Psoas muscle (tissue), 8 donors: ENCODE measurements around the gene IFFO2. TPM values are rescaled to one million over a fixed set of nuclear protein-coding genes. Genes with fewer than 3 reads are reported as not detected.

Source experiments
- ATAC-seq, 4 donors: fragments of 200-7000 bp; cut with Tn5 transposase; one replicate each; pipeline ENCODE4 v1.9.1; 2020; ENCODE audit warnings: moderate library complexity in 3 of 4, mild to moderate bottlenecking in 2 of 4
- DNase-seq, 2 donors: peaks; one replicate each; pipeline ENCODE4 v3.0.0-alpha.2; 2020
- H3K27ac ChIP-seq: fragments of 200-600 bp; one replicate; pipeline ENCODE4 v1.8.0; 2022
- H3K27me3 ChIP-seq, 3 donors: fragments of 200-600 bp in 1 of 3; one replicate each; pipeline versions ENCODE4 v1.6.1 to v1.8.0; 2013 to 2022; ENCODE audit warnings: low read length in 2 of 3, mild to moderate bottlenecking in 2 of 3, moderate library complexity in 1 of 3; ENCODE audit not compliant: insufficient read depth in 3 of 3
- H3K36me3 ChIP-seq, 2 donors: fragments of 200-600 bp in 1 of 2; one replicate each; pipeline versions ENCODE4 v1.6.1 to v1.8.0; 2013 to 2022; ENCODE audit warnings: low read depth in 1 of 2, mild to moderate bottlenecking in 1 of 2, moderate library complexity in 1 of 2; ENCODE audit not compliant: insufficient read depth in 1 of 2
- H3K4me1 ChIP-seq: fragments of 200-600 bp; one replicate; pipeline ENCODE4 v1.8.0; 2022
- H3K4me3 ChIP-seq: fragments of 200-600 bp; one replicate; pipeline ENCODE4 v1.8.0; 2022; ENCODE audit warnings: mild to moderate bottlenecking
- H3K9me3 ChIP-seq: fragments of 200-600 bp; one replicate; pipeline ENCODE4 v1.8.0; 2022
- CTCF ChIP-seq: fragments of 200-600 bp; IDR thresholded peaks from one replicate; pipeline ENCODE4 v1.8.0; 2022; ENCODE audit warnings: antibody characterized with exemption
- WGBS, 3 donors: extraction: QIAGEN DNeasy Blood & Tissue Kit; methylation state at CpG; one replicate each; pipeline versions ENCODE4 v1.1.6 to v1.1.7; 2013; 5-methylcytosine and 5-hydroxymethylcytosine counted together
- intact Hi-C, 2 donors: fragments of 100-400 bp; cut with DNase I; formaldehyde crosslinking; loops; one replicate each; pipeline versions ENCODE4 v1.11.0 to v1.14.2; 2022
- polyA plus RNA-seq, 3 donors: library from polyadenylated mRNA; stranded (reverse); fragments of 200-250 nt; gene quantifications; one replicate each; pipeline ENCODE4 v1.2.3, GENCODE V29; 2013
- total RNA-seq, 4 donors: library from RNA; stranded (reverse); fragmentation: NEBNext Ultra II Directional in 2 of 4; extraction: Animal tissue kit (Norgen Biotek cat#: 25700) in 2 of 4; gene quantifications; one replicate each; pipeline versions ENCODE4 v1.2.1 to v1.2.4, GENCODE V29; 2021 to 2023
- donor health status: healthy with polysubstance abuse.
- donor health status: DM: no; HTN: no; CAD: no; lungs with moderate emphysema.
- donor health status: Bipolar disorder and iron deficiency.
- donor health status: healthy.
- donor health status: DM: yes; HTN: yes; CAD: no.
- donor health status: DM: no; HTN: no; CAD: no.
- donor health status: DM: no; HTN: no; CAD: no.
- donor health status: DM: yes; HTN: yes; CAD: no.

The IFFO2 gene
- total and polyA plus RNA-seq, 7 donors, result 0.94 to 14.0 (median 3.7) TPM

- intact Hi-C loops, result no loop called here
- H3K36me3 ChIP-seq, result no peaks in the 10 kb centered on the region
- no peak for TF ChIP-seq CTCF
- DNase-seq (no peak), ATAC-seq (no peak)
- H3K4me3 ChIP-seq, result no peak overlapping the region
- H3K27me3 ChIP-seq, result no peaks in the 10 kb centered on the region
- H3K4me1 ChIP-seq, result no peaks in the 10 kb centered on the region
- no peaks in the 10 kb centered on the region for H3K9me3 ChIP-seq
- no peak overlapping the region for H3K27ac ChIP-seq
- 71 to 80% (median 73%) methylated on average over 9 of the region's 9 CpGs for WGBS, 3 donors
These were observed 95.4 kb downstream of the IFFO2 start for GRCh38 chr1:18861082-18861481.

- intact Hi-C loops, result no loop called here
- WGBS, 3 donors, result 63 to 70% (median 68%) methylated on average over 4 of the region's 4 CpGs
- DNase-seq, result no peak
- Histone ChIP-seq H3K4me3 (no peak within 1 kb of the TSS), H3K27ac (no peak within 1 kb of the TSS), H3K4me1 (no peaks in the 10 kb centered on the region), H3K36me3 (no peaks in the 10 kb centered on the region), H3K9me3 (no peaks in the 10 kb centered on the region), H3K27me3 (no peaks in the 10 kb centered on the region)
- ATAC-seq, result no peak
- TF ChIP-seq CTCF, result no peak
These were observed 96.9 kb downstream of the IFFO2 start, which contains the start of gene TAS1R2 for GRCh38 chr1:18859560-18859959. TSS of gene TAS1R2 (minus strand) at chr1:18859660. CDS start at chr1:18859660, 0 bp downstream.

- H3K36me3 ChIP-seq, result no peaks in the 10 kb centered on the region
- H3K4me1 ChIP-seq, result no peaks in the 10 kb centered on the region
- ATAC-seq, result no peak
- DNase-seq, result no peak
- no peak overlapping the region for H3K4me3 ChIP-seq
- intact Hi-C loops, result no loop called here
- WGBS, 3 donors, result 93 to 96% (median 94%) methylated on average over 7 of the region's 7 CpGs
- no peaks in the 10 kb centered on the region for H3K27me3 ChIP-seq
- no peak for TF ChIP-seq CTCF
- no peak overlapping the region for H3K27ac ChIP-seq
- H3K9me3 ChIP-seq, result no peaks in the 10 kb centered on the region
These were observed 98.3 kb downstream of the IFFO2 start for GRCh38 chr1:18858070-18858688.

GRCh38 chr1:18856435-18856834, 100.0 kb downstream of the IFFO2 start:
- no peaks in the 10 kb centered on the region for H3K4me1 ChIP-seq
- H3K27me3 ChIP-seq, result peaks cover 0 to 6% (median 0%) of the 10 kb centered on the region in 3 donors
- no peak for DNase-seq
- ATAC-seq, result no peak
- no peak overlapping the region for H3K4me3 ChIP-seq
- H3K27ac ChIP-seq, result no peak overlapping the region
- intact Hi-C loops, result no loop called here
- no peaks in the 10 kb centered on the region for H3K9me3 ChIP-seq
- TF ChIP-seq CTCF, result no peak
- 98 to 100% (median 98%) methylated on average over 1 of the region's 1 CpG for WGBS, 3 donors
- no peaks in the 10 kb centered on the region for H3K36me3 ChIP-seq

- Histone ChIP-seq H3K27ac (no peak overlapping the region), H3K9me3 (no peaks in the 10 kb centered on the region), H3K4me3 (no peak overlapping the region), H3K4me1 (no peaks in the 10 kb centered on the region), H3K36me3 (no peaks in the 10 kb centered on the region), H3K27me3 (peaks cover 0 to 6% (median 2%) of the 10 kb centered on the region in 3 donors)
- DNase-seq (no peak), ATAC-seq (no peak)
- WGBS, 3 donors, result 58 to 66% (median 65%) methylated on average over 6 of the region's 6 CpGs
- no peak for TF ChIP-seq CTCF
- intact Hi-C loops, result no loop called here
These were observed 100.9 kb downstream of the IFFO2 start for GRCh38 chr1:18855573-18855972.
